HFFc6 (cell line): ENCODE results near the gene COX4I1. TPM values are rescaled to one million over a fixed set of nuclear protein-coding genes. Genes with fewer than 3 reads are reported as not detected.

Experiments
- DNase-seq: peaks from one replicate; pipeline ENCODE4 v3.0.0-alpha.2; 2018
- H3K27ac Mint-ChIP-seq: 2 replicates; pipeline ENCODE4 v1.8.0; 2020; ENCODE audit warnings: mild to moderate bottlenecking, mixed read lengths
- H3K27me3 Mint-ChIP-seq: 2 replicates; pipeline ENCODE4 v1.8.0; 2021; ENCODE audit warnings: mild to moderate bottlenecking, moderate library complexity, mixed read lengths; ENCODE audit not compliant: insufficient read depth
- H3K36me3 Mint-ChIP-seq: 2 replicates; pipeline ENCODE4 v1.8.0; 2021; ENCODE audit warnings: low read depth, mixed read lengths
- H3K4me1 Mint-ChIP-seq: 2 replicates; pipeline ENCODE4 v1.8.0; 2020; ENCODE audit warnings: low read depth, mixed read lengths
- H3K4me3 Mint-ChIP-seq: 2 replicates; pipeline ENCODE4 v1.8.0; 2020; ENCODE audit warnings: mild to moderate bottlenecking, moderate library complexity, mixed read lengths
- H3K9me3 Mint-ChIP-seq: 2 replicates; pipeline ENCODE4 v1.8.0; 2020; ENCODE audit warnings: mild to moderate bottlenecking, mixed read lengths
- total RNA-seq, 6 experiments: library from RNA; stranded (reverse); fragmentation: NEBNext Ultra II Directional; extraction: Animal tissue kit (Norgen Biotek cat#: 25700); gene quantifications; 2 replicates in 1 of 6; 3 replicates in 5 of 6; pipeline ENCODE4 v1.2.3, GENCODE V29; 2021
- TF ChIP-seq, protein P1 (sequence below): fragments of 200-600 bp; sonication (generic); IDR thresholded peaks from 2 replicates; pipeline ENCODE4 v1.5.0; 2021; ENCODE audit warnings: antibody characterized with exemption, mild to moderate bottlenecking

Gene COX4I1
- total RNA-seq, 6 experiments from 2014 or later, result 427 to 518 (median 497) TPM

DNA sequence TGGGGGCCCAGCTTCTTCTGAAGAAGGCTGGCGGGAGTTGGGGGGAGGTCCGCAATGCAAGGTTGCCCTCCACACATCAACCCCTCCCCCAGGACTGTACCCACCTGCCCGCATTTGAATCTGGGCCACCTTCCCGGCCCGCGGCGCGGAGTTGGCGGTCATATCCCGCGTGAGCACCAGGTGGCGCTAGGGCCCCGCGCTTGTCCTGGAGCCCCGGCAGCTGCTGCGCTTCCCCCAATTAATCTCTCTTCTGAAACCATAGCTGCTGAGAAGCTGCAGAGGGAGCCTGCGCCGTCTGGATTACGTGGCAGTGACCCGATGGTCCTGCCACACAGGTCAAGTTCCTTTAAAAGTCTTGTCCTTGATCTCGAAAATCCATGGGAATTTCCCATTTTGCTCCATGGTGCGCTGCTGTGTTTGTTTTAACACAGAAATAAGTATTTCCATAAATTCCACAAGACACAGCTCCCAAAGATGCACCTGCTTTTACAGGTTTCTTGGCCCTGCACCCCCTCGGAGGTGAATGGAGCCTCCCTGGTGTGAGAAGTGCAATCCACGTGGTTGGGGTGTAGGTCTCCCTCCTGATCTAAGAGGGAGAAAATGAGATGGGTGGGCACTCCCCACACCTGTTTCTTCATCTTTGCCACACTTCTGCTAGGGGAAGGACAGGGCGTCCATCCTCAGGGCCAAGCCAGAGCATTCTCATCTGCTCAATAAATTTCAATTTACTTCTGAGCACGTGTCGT lies 22.1 kb downstream of the COX4I1 start:
- Mint-ChIP-seq H3K27ac (no peak overlapping the region), H3K9me3 (no peaks in the 10 kb centered on the region), H3K36me3 (no peaks in the 10 kb centered on the region), H3K4me3 (no peak overlapping the region), H3K27me3 (peaks cover 30% of the 10 kb centered on the region), H3K4me1 (no peaks in the 10 kb centered on the region)
- peak; percentile 74 for DNase-seq
- TF ChIP-seq, protein P1, sequence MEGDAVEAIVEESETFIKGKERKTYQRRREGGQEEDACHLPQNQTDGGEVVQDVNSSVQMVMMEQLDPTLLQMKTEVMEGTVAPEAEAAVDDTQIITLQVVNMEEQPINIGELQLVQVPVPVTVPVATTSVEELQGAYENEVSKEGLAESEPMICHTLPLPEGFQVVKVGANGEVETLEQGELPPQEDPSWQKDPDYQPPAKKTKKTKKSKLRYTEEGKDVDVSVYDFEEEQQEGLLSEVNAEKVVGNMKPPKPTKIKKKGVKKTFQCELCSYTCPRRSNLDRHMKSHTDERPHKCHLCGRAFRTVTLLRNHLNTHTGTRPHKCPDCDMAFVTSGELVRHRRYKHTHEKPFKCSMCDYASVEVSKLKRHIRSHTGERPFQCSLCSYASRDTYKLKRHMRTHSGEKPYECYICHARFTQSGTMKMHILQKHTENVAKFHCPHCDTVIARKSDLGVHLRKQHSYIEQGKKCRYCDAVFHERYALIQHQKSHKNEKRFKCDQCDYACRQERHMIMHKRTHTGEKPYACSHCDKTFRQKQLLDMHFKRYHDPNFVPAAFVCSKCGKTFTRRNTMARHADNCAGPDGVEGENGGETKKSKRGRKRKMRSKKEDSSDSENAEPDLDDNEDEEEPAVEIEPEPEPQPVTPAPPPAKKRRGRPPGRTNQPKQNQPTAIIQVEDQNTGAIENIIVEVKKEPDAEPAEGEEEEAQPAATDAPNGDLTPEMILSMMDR, result peak; percentile 99

DNA sequence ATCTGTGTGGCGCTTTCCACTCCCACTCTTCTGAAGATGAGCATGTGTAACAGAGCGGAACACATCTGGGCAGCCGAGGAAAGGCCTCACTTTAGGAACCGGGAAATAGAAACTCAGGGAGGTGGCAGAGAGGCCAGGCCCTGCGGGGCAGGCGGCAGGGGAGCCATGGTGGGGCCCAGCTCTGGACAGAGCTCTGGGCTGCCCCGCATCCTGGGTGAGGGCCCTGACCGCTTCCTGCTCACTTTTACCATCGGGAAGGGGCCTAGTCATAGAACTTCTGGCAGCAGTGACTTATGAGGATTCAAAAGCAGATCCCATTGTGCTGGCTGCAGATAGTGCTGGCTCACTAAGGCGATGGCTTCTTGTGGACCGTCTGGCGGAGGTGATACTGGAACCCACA lies 22.6 kb downstream of the COX4I1 start:
- TF ChIP-seq, protein P1, result no peak
- no peaks in the 10 kb centered on the region for H3K9me3 Mint-ChIP-seq
- DNase-seq, result no peak
- H3K27ac Mint-ChIP-seq, result no peak overlapping the region
- H3K4me1 Mint-ChIP-seq, result no peaks in the 10 kb centered on the region
- no peaks in the 10 kb centered on the region for H3K36me3 Mint-ChIP-seq
- H3K4me3 Mint-ChIP-seq, result no peak overlapping the region
- peaks cover 31% of the 10 kb centered on the region for H3K27me3 Mint-ChIP-seq

DNA sequence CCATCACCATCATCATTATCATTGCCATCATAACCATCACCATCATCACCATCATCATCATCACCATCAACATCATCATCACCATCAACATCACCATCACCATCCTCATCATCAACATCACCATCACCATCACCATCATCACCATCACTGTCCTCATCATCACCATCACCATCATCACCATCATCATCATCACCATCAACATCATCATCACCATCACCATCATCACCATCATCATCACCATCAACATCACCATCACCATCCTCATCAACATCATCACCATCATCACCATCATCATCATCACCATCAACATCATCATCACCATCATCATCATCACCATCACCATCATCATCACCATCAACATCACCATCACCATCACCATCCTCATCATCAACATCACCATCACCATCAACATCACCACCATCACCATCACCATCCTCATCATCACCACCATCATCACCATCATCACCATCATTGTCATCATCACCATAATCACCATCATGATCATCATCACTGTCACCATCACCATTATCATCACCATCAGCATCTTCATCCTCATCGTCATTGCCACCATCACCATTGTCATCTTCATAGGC lies 23.9 kb downstream of the COX4I1 start:
- H3K4me1 Mint-ChIP-seq, result no peaks in the 10 kb centered on the region
- no peaks in the 10 kb centered on the region for H3K36me3 Mint-ChIP-seq
- no peaks in the 10 kb centered on the region for H3K9me3 Mint-ChIP-seq
- no peak overlapping the region for H3K4me3 Mint-ChIP-seq
- H3K27me3 Mint-ChIP-seq, result peaks cover 28% of the 10 kb centered on the region
- DNase-seq, result no peak
- no peak overlapping the region for H3K27ac Mint-ChIP-seq
- TF ChIP-seq, protein P1, result no peak

DNA sequence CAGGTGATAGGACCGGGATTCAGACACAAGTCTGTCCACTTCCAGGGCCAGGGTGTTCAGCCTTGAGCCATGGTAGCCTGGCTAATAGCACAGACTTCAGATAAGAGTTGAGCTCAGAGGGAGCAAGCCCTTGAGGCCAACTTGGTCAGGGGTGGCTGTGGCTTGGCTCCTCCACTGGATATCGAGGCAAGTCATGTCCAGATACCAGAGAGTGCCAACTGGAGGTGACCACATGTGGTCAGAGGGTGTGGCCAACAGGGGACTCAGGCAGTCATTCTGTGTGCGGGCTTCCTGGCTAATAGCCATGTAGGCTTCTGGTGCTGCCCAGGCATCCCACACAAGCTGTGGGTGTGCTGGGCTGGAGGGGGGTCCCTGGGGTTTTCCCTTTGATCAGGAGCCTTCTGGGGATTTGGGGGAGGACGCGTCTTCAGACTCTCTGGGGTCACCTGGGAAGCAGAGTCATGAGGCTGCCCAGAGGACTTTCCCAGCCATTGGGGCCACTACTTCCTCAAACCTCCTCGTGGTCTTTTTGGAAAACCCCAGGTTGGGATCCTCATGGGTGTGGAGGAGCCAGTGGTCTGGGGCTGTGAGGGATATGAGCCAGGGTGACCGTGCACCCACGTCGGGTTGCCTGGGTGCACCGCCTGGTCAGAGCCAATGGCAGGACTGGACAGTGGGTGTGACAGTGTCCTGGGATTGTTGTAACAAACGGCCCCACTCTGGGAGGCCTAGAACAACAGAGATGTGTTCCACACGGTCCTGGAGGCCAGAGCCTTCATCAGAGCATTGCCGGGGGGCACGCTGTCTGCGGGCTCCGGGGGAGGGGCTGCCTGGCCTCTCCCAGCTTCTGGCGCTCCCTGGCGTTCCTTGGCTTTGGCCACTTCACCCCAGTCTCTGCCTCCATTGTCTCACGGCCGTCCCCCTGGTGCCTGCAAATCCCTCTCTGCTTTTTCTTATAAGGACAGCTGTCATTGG lies 25.0 kb downstream of the COX4I1 start:
- TF ChIP-seq, protein P1, result no peak
- Mint-ChIP-seq H3K4me3 (no peak overlapping the region), H3K36me3 (no peaks in the 10 kb centered on the region; the same call in 1 of the 2 replicates), H3K27me3 (peaks cover 26% of the 10 kb centered on the region), H3K4me1 (no peaks in the 10 kb centered on the region), H3K27ac (no peak overlapping the region), H3K9me3 (no peaks in the 10 kb centered on the region)
- DNase-seq, result no peak

DNA sequence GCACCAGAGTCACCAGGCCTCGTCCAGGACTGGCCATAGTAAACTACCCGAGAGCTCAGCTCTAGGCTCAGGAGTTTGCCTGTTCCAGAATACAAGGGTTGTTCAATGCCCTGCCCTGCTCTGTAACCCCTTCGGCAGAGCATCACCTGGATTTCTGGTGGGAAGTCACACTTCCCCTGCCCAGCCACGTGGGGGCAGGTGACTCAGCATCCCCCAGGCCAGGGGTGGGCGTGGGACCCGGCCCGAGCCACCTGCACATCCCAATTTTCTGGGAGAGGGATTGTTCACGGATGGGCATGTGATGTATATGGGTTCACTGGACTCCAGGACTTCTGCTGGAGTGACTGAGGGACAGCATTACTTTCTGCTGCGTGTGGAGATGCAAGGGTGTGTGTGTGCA lies 25.8 kb downstream of the COX4I1 start:
- TF ChIP-seq, protein P1, result peak; percentile 33; the same call in 1 of the 2 replicates
- Mint-ChIP-seq H3K27ac (no peak overlapping the region), H3K27me3 (peaks cover 25% of the 10 kb centered on the region), H3K36me3 (no peaks in the 10 kb centered on the region; the same call in 1 of the 2 replicates), H3K4me3 (no peak overlapping the region), H3K4me1 (no peaks in the 10 kb centered on the region), H3K9me3 (no peaks in the 10 kb centered on the region)
- DNase-seq, result no peak
